HG03280 (cell line): ENCODE data around the gene PRKG1.

ENCODE experiments used
- ATAC-seq: cut with Tn5 transposase; IDR thresholded peaks from one replicate; pipeline ENCODE4 v1.9.1; 2021; ENCODE audit warnings: mild to moderate bottlenecking, moderate library complexity; ENCODE audit not compliant: unreplicated experiment

The PRKG1 gene

GRCh38 chr10:52318822-52319464 lies 1244.7 kb downstream of the PRKG1 start:
- no peak for ATAC-seq

GRCh38 chr10:52319926-52320325 lies 1245.6 kb downstream of the PRKG1 start:
- ATAC-seq: no peak

GRCh38 chr10:52322323-52322722 lies 1248.0 kb downstream of the PRKG1 start:
- ATAC-seq: no peak

GRCh38 chr10:52322936-52323335 lies 1248.6 kb downstream of the PRKG1 start:
- ATAC-seq: no peak

GRCh38 chr10:52326382-52326781 lies 1252.1 kb downstream of the PRKG1 start:
- no peak for ATAC-seq

- ATAC-seq: no peak
These were observed 1257.5 kb downstream of the PRKG1 start for GRCh38 chr10:52331638-52332364.

- no peak for ATAC-seq
These were observed 1258.5 kb downstream of the PRKG1 start for GRCh38 chr10:52332815-52333214.

- no peak for ATAC-seq
These were observed 1260.3 kb downstream of the PRKG1 start for GRCh38 chr10:52334595-52334994.

GRCh38 chr10:52335665-52336064 lies 1261.4 kb downstream of the PRKG1 start:
- ATAC-seq: no peak

GRCh38 chr10:52337225-52337624 lies 1262.9 kb downstream of the PRKG1 start:
- no peak for ATAC-seq

- ATAC-seq: no peak
These were observed 1269.2 kb downstream of the PRKG1 start for GRCh38 chr10:52343439-52343838.

- no peak for ATAC-seq
These were observed 1272.4 kb downstream of the PRKG1 start for GRCh38 chr10:52346394-52347326.

GRCh38 chr10:52347327-52347667 lies 1273.0 kb downstream of the PRKG1 start:
- no peak for ATAC-seq
